PC-3 (cell line): Measurements from ENCODE around the gene LCE3C. TPM values are rescaled to one million over a fixed set of nuclear protein-coding genes. Genes with fewer than 3 reads are reported as not detected.

Experiments
- ATAC-seq: fragments of 200-7000 bp; cut with Tn5 transposase; 2 replicates; pipeline ENCODE4 v1.9.1; 2020; ENCODE audit warnings: mild to moderate bottlenecking, moderate library complexity
- BruUV-seq: library from RNA; stranded (reverse); fragments of 400-500 nt; replicated peaks from 2 replicates; lab custom pipeline; 2021; lab: Mats Ljungman, UMichigan
- CTCF ChIA-PET: fragments of 300-600 bp; sonication (Branson Sonifier 250); formaldehyde crosslinking; loops from one replicate; lab custom pipeline; 2022; ENCODE audit warnings: antibody characterized with exemption; lab: Charles Lee
- POLR2A ChIA-PET: fragments of 300-600 bp; sonication (Branson Sonifier 250); formaldehyde crosslinking; loops from one replicate; lab custom pipeline; 2022; ENCODE audit warnings: antibody characterized with exemption; ENCODE audit not compliant: unreplicated experiment; lab: Charles Lee
- DNase-seq: peaks from one replicate; pipeline ENCODE4 v3.0.0-alpha.2; 2015
- H2AFZ ChIP-seq: fragments of 300-600 bp; sonication (generic); 2 replicates; pipeline ENCODE4 v1.6.0; 2016; ENCODE audit warnings: antibody characterized with exemption, low read length
- H3F3A ChIP-seq: fragments of 300-600 bp; sonication (generic); one replicate; pipeline ENCODE4 v1.6.0; 2017; ENCODE audit warnings: antibody characterized with exemption, low read length, control low read depth, mild to moderate bottlenecking; ENCODE audit not compliant: unreplicated experiment
- H3K27ac ChIP-seq: fragments of 300-600 bp; sonication (generic); 2 replicates; pipeline ENCODE4 v1.5.1; 2016; ENCODE audit warnings: mild to moderate bottlenecking, low read length
- H3K27me3 ChIP-seq: fragments of 300-600 bp; sonication (generic); 2 replicates; pipeline ENCODE4 v1.6.1; 2016; ENCODE audit warnings: low read length, mixed read lengths
- H3K36me3 ChIP-seq: fragments of 300-600 bp; sonication (generic); 2 replicates; pipeline ENCODE4 v1.6.1; 2016; ENCODE audit warnings: low read depth, mixed run types, low read length, mixed read lengths
- H3K4me1 ChIP-seq: fragments of 300-600 bp; sonication (generic); 2 replicates; pipeline ENCODE4 v1.5.1; 2016; ENCODE audit warnings: low read length; ENCODE audit not compliant: insufficient read depth
- H3K4me2 ChIP-seq: fragments of 300-600 bp; sonication (generic); 2 replicates; pipeline ENCODE4 v1.6.0; 2016; ENCODE audit warnings: low read length
- H3K4me3 ChIP-seq: fragments of 300-600 bp; sonication (generic); 2 replicates; pipeline ENCODE4 v1.5.1; 2016; ENCODE audit warnings: mild to moderate bottlenecking, low read length, mixed read lengths
- H3K79me2 ChIP-seq: fragments of 300-600 bp; sonication (generic); 2 replicates; pipeline ENCODE4 v1.6.1; 2017; ENCODE audit warnings: low read length, mixed read lengths
- H3K9ac ChIP-seq: fragments of 300-600 bp; sonication (generic); 2 replicates; pipeline ENCODE4 v1.6.0; 2016; ENCODE audit warnings: mild to moderate bottlenecking, low read length
- H3K9me2 ChIP-seq: fragments of 300-600 bp; sonication (generic); replicated peaks from 2 replicates; pipeline ENCODE4 v1.6.1; 2016; ENCODE audit warnings: mixed run types, low read length, mixed read lengths
- H3K9me3 ChIP-seq: fragments of 300-600 bp; sonication (generic); 2 replicates; pipeline ENCODE4 v1.6.1; 2016; ENCODE audit warnings: low read length, mixed read lengths
- H4K20me1 ChIP-seq: fragments of 300-600 bp; sonication (generic); 2 replicates; pipeline ENCODE4 v1.6.1; 2016; ENCODE audit warnings: low read length, mixed read lengths
- EZH2 ChIP-seq: fragments of 300-600 bp; sonication (generic); IDR thresholded peaks from one replicate; pipeline ENCODE4 v1.6.1; 2017; ENCODE audit warnings: antibody characterized with exemption, mild to moderate bottlenecking, low read length; ENCODE audit not compliant: unreplicated experiment
- EZH2phosphoT487 ChIP-seq: fragments of 300-600 bp; sonication (generic); IDR thresholded peaks from 2 replicates; pipeline ENCODE4 v1.6.1; 2018; ENCODE audit warnings: mild to moderate bottlenecking, antibody characterized with exemption, low read length, borderline replicate concordance
- intact Hi-C: fragments of 100-400 bp; cut with micrococcal nuclease; formaldehyde crosslinking; loops from 2 replicates; pipeline ENCODE4 v1.9.0; 2023
- total RNA-seq: library from RNA; depleted of rRNA; stranded (reverse); fragments of >200 nt; gene quantifications from 2 replicates; pipeline ENCODE4 v1.2.3, GENCODE V29; 2014; rRNA removed
- TF ChIP-seq, protein P1 (sequence below): fragments of 300-600 bp; sonication (generic); conservative IDR thresholded peaks from 2 replicates; pipeline ENCODE4 v1.5.1; 2017; ENCODE audit warnings: antibody characterized with exemption, low read depth, mild to moderate bottlenecking, low read length

Gene LCE3C
- total RNA-seq, 1 experiment from 2014 or later: not detected

DNA sequence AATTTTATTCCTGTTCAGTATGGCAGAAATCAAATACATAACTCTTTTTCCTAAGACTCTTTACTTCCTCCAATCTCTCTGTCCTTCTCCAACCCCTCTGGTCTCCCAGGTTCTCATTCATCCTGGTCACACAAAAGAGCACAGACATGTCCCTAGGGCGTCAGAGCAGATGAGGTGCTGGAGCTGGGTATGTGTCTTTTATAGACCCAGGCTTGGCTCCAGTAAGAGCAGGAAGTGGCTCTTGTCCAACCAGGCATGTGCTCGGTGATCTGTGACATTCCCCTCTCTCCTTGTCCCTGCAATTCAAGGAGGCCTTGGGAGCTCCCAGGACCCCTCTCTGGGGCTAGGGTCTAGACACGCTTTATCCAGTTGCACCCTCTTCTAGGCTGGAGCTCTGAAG, 45.1 kb downstream of the LCE3C start:
- intact Hi-C loops: no loop called here
- ChIA-PET POLR2A (no interaction called here), CTCF (no interaction called here)
- no peaks in the 10 kb centered on the region for H3K9me3 ChIP-seq
- no peak overlapping the region for H3K4me3 ChIP-seq
- no peaks in the 10 kb centered on the region for H3F3A ChIP-seq
- no peaks in the 10 kb centered on the region for H3K36me3 ChIP-seq
- no peak for TF ChIP-seq EZH2phosphoT487
- TF ChIP-seq, protein P1, sequence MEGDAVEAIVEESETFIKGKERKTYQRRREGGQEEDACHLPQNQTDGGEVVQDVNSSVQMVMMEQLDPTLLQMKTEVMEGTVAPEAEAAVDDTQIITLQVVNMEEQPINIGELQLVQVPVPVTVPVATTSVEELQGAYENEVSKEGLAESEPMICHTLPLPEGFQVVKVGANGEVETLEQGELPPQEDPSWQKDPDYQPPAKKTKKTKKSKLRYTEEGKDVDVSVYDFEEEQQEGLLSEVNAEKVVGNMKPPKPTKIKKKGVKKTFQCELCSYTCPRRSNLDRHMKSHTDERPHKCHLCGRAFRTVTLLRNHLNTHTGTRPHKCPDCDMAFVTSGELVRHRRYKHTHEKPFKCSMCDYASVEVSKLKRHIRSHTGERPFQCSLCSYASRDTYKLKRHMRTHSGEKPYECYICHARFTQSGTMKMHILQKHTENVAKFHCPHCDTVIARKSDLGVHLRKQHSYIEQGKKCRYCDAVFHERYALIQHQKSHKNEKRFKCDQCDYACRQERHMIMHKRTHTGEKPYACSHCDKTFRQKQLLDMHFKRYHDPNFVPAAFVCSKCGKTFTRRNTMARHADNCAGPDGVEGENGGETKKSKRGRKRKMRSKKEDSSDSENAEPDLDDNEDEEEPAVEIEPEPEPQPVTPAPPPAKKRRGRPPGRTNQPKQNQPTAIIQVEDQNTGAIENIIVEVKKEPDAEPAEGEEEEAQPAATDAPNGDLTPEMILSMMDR: no peak
- TF ChIP-seq EZH2: no peak
- H3K4me1 ChIP-seq: no peaks in the 10 kb centered on the region
- no TSS peak for BruUV-seq
- no peak overlapping the region for H2AFZ ChIP-seq
- DNase-seq (no peak), ATAC-seq (no peak)
- no peaks in the 10 kb centered on the region for H4K20me1 ChIP-seq
- no peaks in the 10 kb centered on the region for H3K79me2 ChIP-seq
- H3K4me2 ChIP-seq: no peak overlapping the region
- H3K9me2 ChIP-seq: no peaks in the 10 kb centered on the region
- H3K9ac ChIP-seq: no peak overlapping the region
- H3K27me3 ChIP-seq: peaks cover 20% of the 10 kb centered on the region; the same call in 1 of the 2 replicates
- no peak overlapping the region for H3K27ac ChIP-seq

DNA sequence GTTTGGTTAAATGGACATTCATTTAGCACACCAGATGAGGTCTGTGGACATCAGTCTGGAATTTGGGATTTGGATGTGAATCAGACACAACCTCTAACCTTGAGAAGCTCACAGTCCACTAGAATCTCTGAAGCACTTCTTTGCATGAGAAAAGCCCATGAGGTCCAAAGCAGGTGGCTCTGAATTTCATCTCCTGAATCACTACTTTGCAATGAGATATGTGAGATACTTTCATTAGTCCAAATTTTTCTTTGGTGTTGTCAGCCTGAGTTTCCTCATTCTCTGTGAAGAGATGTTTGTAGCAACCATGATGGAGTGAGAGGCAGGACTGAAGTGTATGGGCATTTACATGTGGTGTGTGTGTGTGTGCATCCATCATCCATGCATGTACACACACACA, 46.6 kb downstream of the LCE3C start:
- Histone ChIP-seq H3K9me2 (no peaks in the 10 kb centered on the region), H3K4me2 (no peak overlapping the region), H3K27ac (no peak overlapping the region), H3K9ac (no peak overlapping the region), H2AFZ (no peak overlapping the region), H4K20me1 (no peaks in the 10 kb centered on the region), H3F3A (no peaks in the 10 kb centered on the region), H3K27me3 (peaks cover 5% of the 10 kb centered on the region; the same call in 1 of the 2 replicates), H3K9me3 (no peaks in the 10 kb centered on the region), H3K4me3 (no peak overlapping the region), H3K4me1 (no peaks in the 10 kb centered on the region), H3K36me3 (no peaks in the 10 kb centered on the region), H3K79me2 (no peaks in the 10 kb centered on the region)
- ChIA-PET POLR2A (no interaction called here), CTCF (no interaction called here)
- TF ChIP-seq, protein P1: no peak
- TF ChIP-seq EZH2phosphoT487 (no peak), EZH2 (no peak)
- BruUV-seq: no TSS peak
- DNase-seq: no peak
- no peak for ATAC-seq
- intact Hi-C loops: no loop called here

Other genes with a start within 250 kb of the LCE3C start
- gene FLG2, start 240.2 kb upstream of the LCE3C start, total RNA-seq: not detected in 2 replicates
- gene CRNN, start 186.0 kb upstream of the LCE3C start, total RNA-seq: not detected in 2 replicates
- gene LCE5A, start 89.4 kb upstream of the LCE3C start, total RNA-seq: not detected in 2 replicates
- gene CRCT1, start 85.8 kb upstream of the LCE3C start, total RNA-seq: not detected in 2 replicates
- gene LCE3E, start 33.5 kb upstream of the LCE3C start, total RNA-seq: not detected in 2 replicates
- not detected in 2 replicates for gene LCE3D, start 19.7 kb upstream of the LCE3C start, total RNA-seq
- not detected in 2 replicates for gene LCE3B, start 13.6 kb downstream of the LCE3C start, total RNA-seq
- gene LCE3A, start 22.9 kb downstream of the LCE3C start, total RNA-seq: not detected in 2 replicates
- not detected in 2 replicates for gene LCE2D, start 63.1 kb downstream of the LCE3C start, total RNA-seq
- gene LCE2C, start 75.0 kb downstream of the LCE3C start, total RNA-seq: not detected in 2 replicates
- not detected in 2 replicates for gene LCE2B, start 85.9 kb downstream of the LCE3C start, total RNA-seq
- gene LCE2A, start 98.1 kb downstream of the LCE3C start, total RNA-seq: not detected in 2 replicates
- gene LCE4A, start 107.9 kb downstream of the LCE3C start, total RNA-seq: not detected in 2 replicates
- not detected in 2 replicates for gene KPRP, start 157.8 kb downstream of the LCE3C start, total RNA-seq
- gene LCE1F, start 174.9 kb downstream of the LCE3C start, total RNA-seq: not detected in 2 replicates
- gene LCE1E, start 186.0 kb downstream of the LCE3C start, total RNA-seq: not detected in 2 replicates
- gene LCE1D, start 196.5 kb downstream of the LCE3C start, total RNA-seq: not detected in 2 replicates
- not detected in 2 replicates for gene LCE1C, start 206.4 kb downstream of the LCE3C start, total RNA-seq
- not detected in 2 replicates for gene LCE1B, start 211.7 kb downstream of the LCE3C start, total RNA-seq
- gene LCE1A, start 227.2 kb downstream of the LCE3C start, total RNA-seq: not detected in 2 replicates
- gene LCE6A, start 242.6 kb downstream of the LCE3C start, total RNA-seq: not detected in 2 replicates